HG03025 (cell line): ENCODE data around the gene TP53.

Experiments used
- ATAC-seq: cut with Tn5 transposase; IDR thresholded peaks from one replicate; pipeline ENCODE4 v1.9.1; 2021; ENCODE audit warnings: mild to moderate bottlenecking, moderate library complexity; ENCODE audit not compliant: unreplicated experiment, low FRiP score

Gene TP53

DNA sequence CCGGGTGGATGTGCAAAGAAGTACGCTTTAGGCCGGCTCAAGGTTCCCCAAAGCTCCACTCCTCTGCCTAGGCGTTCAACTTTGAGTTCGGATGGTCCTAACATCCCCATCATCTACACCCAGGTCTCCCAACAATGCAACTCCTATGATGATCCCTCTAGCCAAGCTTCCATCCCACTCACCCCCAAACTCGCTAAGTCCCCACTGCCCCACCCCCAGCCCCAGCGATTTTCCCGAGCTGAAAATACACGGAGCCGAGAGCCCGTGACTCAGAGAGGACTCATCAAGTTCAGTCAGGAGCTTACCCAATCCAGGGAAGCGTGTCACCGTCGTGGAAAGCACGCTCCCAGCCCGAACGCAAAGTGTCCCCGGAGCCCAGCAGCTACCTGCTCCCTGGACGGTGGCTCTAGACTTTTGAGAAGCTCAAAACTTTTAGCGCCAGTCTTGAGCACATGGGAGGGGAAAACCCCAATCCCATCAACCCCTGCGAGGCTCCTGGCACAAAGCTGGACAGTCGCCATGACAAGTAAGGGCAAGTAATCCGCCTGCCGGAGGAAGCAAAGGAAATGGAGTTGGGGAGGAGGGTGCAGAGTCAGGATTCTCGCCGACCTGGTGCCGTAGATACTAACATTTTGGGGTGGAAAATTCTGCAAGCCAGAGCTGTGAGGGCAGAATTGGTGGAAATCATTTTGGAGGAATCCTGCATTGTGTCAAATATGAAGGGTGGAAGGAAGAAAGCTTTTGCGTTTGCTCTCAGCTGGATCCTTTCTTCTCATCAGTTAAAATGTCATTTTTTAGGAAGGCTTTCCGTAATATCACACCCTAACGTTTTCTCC is at the start of gene TP53:
Gene TP53 (minus strand): TSS at position 419 of the 836 bp plus-strand sequence. CDS start 10,896 bp downstream, outside the sequence.
- ATAC-seq: no peak

DNA sequence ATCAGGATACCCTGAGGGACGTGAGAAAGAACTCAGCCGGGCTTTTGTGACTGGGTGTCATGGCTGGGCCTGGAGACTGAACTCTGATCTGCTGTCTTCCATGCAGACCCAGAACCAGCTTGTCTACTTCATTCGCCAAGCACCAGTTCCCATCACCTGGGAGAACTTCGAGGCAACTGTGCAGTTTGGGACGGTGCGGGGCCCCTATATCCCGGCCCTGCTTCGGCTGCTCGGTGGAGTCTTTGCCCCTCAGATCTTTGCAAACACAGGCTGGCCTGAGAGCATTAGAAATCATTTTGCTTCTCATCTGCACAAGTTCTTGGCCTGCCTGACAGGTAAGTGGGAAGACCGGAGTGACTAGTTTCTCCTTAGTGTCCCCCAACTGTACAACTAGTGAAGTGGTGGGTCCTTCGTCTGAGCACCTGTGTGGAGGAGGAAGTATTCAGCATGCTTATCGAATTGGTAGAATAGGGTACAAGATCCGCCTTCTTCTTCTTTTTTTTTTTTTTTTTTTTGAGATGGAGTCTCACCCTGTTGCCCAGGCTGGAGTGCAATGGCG is 45.8 kb upstream of the TP53 start:
- no peak for ATAC-seq

DNA sequence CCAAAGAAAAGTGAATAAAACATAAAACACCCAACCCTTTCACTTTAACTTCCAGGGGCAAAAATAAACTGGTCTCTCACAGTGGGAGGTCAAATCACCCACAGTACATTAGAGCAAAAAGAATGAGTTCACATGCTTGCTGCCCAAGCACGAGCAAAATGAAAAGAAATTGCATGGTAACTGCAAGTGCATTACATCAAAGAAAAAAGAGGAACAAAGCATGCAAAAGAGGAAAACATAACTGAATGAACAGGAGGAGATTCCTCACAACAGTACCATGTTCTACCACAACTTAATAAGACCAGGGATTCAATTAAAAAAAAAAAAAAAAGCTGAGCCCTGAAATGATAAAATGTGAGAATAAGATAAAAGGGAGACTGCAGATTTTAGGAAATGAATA is 42.5 kb upstream of the TP53 start:
- ATAC-seq: no peak

DNA sequence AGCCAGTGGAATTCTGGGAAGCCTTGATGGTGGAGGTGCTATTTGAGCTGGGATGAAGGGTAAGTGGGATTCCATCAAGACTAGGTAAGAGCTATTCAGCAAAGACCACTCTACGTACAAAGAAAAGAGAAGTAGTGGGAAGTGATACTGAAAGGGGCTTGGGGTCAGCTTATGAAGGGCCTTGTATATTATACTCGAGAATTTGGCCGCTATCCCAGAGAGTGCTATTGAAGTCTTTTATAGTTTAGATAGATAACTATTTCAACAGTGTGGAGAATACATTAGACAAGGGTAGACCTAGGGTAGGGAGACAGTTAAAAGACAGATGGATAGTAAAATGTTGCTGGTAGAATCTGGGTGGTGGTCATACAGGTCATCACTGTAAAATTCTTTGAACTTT is 40.6 kb upstream of the TP53 start:
- ATAC-seq: no peak

DNA sequence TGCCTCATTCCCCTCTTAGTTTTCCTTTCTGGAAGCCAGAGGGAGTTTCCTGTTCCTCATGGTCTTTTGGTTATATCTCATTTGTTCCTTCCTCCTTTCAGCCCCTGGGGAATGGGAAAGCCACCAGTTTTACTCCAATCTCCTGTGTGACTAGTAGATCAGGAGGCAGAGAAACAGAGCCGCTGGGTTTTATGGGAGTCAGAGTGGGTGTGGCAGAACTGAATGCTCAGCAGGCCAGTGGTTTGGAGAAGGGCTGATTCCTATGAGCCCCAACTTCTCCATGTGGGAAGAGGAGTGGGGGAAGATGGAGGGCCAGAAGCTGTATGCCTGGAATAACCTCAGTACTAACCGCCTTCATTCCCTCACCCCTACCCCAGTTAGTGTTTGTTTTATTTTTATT is 34.3 kb upstream of the TP53 start:
- ATAC-seq: no peak

DNA sequence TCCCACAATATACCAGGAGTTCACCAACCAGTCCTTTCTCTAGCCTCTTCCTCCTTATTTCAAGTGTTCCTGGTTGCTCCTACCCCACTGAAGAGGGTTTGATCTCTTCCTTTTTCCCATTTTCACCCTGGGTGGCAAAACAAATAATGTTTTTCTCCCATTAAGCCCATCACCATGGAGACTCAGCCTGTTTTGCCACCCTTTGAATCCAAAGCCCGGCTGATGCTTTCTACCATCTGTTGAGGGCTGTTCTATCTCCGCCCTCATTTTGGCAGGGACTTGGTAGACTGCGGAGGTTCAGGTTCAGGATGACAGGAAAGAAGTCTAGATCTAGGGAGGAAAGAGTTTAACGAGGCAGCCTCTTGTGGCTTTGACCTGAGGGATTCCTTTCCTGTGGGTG is 32.8 kb upstream of the TP53 start:
- ATAC-seq: no peak

DNA sequence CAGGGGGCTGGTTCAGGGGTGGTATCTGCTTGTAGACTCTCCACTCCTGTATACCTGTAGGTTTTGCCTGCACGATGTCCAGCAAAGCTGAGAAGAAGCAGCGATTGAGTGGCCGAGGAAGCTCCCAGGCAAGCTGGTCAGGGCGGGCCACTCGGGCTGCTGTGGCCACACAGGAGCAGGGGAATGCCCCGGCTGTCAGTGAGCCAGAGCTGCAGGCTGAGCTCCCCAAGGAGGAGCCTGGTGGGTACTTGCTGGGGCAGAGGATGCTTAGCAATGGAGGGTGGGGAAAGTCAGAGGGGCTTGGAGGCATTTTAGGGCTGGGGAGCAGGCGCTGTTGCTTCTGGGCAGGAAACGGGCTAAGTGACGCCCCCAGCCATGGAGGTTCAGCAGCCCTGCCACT is 32.4 kb upstream of the TP53 start:
- no peak for ATAC-seq

DNA sequence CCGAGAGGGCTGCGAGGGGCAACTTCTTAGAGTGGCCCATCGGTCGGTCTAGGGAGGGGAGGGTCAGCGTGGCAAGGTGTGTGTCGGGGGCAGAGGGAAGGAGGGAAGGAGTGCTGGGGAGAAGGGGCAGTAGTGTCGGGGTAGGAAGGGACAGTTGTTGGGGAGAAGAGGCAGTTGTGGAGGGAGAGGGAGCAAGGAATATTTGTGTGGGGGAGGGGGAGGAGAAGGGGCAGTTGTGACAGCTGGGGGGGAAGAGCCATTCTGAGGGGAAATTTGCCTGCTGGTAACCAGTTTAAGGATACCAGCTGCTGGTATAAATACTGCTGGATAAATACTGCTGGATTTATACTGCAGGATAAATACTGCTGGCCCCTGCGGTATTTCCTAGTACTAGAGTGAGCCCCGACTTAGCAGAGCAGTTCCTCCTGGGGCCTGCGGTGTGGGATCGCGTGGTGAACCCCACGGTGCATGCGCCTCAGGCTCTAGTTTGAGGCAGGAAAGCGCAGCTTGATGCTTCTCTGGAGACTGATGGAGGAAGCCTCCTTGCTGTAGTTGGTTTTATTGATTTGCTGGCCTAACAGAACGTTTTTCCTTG is 30.6 kb upstream of the TP53 start:
- no peak for ATAC-seq

DNA sequence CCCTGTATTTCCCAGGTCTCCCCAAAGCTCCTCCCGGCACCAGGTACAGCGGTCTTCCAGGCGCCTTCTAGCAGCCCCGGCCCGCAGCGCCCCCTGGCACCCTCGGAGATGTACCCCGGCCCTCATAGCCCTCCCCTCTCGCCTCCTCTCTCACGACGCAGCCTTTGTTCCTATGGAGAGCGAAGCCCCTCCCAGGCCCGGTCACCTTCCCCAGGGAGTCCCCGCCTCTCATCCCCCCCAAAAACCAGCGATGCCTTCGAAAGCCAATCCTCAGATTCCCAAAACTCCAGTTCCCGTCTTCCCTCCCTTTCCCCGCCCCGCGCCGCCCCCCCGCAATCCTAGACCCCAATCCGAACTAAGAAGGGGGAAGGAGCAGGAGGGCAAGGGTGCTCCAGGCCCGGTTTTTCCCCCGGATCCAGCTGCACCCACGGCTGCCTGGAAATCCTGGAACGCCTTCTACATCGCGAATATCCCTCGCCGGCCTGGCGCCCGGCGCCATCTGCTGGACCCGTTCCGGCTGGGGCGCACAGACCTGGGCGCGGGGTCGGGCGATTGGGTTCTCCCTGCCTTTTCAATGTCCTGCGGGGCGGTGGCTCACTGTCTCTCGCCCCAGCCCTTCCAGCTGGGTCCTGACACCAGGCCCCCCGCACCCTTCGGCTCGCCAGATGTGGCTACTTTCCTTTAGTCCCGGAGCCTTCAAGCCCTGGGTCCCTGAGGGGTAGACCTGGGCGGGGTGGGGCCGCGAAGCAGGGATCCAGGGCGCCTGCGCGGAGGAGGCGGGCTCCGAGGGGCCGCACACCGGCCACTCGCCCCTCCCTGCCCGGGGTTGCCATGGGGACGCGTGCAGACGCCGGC is 29.8 kb upstream of the TP53 start, which contains the start of gene DNAH2:
Gene DNAH2 (plus strand): TSS at position 844 of the 855 bp plus-strand sequence. CDS start 1,991 bp downstream, outside the sequence.
- no peak for ATAC-seq

DNA sequence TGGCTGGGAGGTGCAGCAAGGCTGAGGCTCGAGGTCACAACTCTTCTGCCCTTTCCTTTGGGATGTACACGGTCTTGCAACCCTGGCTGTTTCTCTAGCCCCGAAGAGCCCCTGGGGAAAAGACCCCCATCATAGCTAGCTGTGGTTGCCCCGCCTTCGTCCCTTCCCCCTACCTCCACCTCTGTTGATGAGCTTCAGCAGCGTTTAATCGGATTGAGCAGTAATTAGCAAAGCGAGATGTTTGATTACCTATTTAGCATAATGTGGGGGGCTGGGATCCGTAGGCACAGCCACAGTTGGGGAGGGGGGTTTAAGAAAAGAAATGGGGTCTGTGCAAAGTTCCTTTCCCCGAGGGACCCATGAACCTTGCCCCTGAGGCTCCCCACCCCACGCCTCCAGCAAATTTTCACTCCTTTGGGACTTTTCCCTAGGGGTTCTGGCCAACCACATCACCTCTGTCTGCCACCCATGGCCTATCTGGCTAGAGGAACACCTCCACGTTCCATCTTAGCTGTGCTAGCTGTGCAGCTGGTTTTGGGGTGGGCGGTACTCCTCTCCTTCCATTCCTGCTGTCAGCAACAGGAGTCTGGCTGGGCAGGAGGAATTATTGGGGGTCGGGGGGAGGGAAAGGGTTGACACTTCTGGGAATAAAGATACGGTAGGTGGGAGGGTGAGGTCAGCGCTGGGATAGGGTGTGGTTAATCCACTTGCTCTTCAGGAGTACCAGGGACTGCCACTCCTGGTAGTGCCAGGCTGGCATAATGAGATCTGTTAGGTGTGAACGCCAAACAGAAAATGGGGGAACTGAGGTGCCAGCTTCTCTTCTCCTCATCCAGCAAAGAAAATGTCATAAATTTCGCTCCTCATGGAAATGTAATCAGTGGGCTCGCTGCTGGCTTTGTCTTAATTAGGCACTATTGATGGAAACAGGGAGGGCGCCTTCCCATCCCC is 28.9 kb upstream of the TP53 start:
- ATAC-seq: no peak

DNA sequence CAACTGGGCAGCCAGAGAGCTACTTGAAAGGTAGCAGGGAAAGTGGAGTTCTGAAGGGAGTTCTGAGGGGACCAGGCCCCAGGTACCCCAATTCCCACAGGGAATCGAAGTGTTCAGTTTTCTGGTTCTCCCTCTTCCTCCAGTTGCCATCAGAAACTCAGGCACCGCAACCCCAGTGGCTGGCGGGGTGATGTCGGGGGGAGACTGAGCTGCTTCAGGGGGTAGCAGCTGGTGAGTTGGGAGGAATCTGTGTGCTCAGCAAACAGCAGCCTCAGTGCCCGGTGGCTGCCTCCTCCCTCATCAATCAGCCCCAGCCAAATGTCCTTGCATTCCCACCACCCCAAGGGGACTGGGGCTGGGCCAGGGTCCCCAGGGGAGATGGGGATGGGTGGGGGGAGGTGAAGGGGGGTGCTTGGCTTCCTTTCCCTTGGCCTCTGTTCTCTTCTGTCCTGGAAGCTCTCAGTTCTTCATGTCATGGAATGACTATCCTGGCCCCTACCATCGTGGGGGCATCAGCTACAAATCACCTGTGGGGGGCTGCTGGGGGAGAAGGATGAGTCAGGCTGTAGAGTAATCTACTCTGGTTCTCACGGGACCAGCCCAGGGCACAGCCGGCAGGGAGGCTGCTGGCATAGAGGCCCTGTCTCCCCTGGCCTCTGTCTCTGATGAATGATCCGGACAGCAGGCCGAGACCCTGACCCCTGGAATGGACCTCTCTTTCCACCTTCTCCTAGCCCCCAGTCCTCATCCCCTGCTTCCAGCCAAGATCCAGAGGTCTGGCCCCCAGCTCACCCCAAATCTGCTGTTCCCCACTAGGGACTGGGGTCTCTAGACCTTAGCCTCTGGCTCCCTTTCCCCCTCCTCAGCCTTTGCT is 27.7 kb upstream of the TP53 start:
- ATAC-seq: no peak

DNA sequence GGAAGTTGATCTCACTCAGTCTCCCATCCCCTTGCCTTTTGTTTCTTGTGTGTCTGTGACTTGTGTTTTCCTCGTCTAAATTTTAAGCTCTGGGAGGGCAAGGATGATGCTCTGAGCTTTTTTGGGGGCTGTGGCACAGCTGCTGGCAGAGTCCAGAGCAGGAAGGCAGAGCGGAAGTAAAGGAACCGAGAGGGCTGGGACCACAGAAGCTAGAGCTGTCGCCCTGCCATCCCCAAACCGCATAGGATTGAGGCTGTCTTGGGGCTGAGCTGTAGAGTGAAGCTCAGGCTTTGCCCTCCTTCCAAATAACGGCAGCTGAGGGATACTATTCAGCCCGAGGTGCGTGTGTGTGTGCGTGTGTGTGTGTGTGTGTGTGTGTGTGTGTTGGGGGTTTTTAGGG is 26.5 kb upstream of the TP53 start:
- ATAC-seq: no peak

DNA sequence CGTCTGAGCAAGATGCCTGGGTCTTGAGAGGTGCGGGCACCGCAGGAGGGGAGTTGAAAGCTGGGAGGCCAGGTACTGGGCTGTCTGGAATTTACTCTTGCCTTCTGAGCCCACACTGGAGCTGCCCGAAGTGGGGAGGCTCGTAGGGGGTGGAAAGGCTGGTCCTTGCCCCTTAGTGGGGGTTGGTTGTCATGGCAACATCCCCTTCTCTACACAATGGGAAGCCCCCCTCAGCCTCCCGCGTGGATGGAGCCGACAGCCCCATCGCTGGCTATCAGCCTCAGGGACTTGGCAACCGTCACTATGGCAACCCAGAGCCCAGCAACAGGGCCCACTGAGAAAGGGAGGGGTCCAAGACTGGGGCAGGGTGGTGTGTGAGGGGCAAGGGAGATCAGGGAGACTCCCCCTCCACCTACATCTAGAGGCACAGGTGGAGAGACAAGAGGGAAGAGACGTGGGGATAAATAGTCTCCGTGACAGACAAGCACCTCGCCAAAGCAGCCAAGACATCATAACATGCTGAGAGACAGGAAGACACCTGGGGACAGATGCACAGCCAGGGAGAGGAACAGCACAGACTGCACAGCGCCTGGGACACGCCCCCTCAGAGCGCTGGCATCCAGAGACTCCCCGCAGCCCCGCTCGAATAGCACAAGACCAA is 25.0 kb upstream of the TP53 start:
- ATAC-seq: no peak

DNA sequence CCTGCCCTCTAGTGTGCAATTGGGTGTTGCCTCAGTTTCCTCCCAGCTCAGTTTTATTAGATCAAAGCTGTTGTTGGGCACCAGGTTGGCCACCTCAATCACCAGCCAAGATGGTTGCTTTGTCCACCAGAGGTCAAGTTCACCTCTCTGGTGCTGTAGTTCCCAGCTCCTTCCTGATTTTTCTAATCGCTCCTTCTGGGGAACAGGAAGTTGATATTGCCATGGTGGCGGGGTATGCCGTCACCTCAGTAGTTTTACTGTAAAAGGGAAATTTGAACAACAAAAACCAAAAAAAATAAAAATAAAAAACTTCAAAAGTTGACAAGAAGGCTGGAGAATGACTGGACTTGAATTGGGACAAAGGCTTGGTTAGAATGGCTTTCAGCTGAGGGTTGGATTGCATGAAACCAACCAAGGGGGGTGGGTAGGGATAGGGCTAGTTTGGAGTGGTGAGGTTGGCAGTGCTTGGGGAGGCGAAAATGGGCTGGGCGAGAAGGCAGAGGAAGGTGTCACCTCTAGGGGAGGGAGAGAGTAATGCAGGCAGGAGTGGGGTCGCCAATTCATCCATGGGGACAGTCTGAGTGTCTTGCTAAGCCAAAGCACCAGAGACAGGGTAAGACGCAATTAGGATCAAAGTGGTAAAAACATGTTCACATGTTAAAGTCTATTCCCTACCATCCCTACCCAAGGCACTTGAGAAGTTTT is 23.9 kb upstream of the TP53 start:
- ATAC-seq: no peak

DNA sequence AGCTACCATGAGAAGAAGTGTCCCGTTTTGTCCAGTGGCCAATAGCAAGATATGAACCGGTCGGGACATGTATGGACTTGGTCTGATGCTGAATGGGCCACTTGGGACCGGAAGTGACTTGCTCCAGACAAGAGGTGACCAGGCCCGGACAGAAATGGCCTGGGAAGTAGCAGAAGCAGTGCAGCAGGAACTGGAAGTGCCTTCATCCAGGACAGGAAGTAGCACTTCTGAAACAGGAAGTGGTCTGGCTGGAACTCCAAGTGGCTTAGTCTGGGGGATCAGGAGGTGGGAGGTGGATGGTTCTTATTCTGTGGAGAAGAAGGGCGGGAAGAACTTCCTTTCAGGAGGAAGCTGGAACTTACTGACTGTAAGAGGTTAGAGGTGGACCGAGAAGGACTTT is 23.0 kb upstream of the TP53 start:
- ATAC-seq: no peak

DNA sequence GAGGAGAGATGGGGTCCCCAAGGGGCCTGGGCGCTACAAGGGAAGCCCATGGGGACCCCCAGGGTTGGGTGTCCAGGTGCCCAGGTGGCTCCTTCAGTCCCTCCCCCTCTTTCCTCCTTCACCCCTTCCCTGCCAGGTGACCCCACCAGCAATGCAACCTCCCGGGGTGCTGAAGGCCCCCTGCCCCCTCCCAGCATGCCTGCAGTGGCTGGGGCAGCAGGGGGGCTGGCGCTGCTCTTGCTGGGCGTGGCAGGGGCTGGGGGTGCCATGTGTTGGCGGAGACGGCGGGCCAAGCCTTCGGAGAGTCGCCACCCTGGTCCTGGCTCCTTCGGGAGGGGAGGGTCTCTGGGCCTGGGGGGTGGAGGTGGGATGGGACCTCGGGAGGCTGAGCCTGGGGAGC is 21.7 kb upstream of the TP53 start:
- no peak for ATAC-seq

DNA sequence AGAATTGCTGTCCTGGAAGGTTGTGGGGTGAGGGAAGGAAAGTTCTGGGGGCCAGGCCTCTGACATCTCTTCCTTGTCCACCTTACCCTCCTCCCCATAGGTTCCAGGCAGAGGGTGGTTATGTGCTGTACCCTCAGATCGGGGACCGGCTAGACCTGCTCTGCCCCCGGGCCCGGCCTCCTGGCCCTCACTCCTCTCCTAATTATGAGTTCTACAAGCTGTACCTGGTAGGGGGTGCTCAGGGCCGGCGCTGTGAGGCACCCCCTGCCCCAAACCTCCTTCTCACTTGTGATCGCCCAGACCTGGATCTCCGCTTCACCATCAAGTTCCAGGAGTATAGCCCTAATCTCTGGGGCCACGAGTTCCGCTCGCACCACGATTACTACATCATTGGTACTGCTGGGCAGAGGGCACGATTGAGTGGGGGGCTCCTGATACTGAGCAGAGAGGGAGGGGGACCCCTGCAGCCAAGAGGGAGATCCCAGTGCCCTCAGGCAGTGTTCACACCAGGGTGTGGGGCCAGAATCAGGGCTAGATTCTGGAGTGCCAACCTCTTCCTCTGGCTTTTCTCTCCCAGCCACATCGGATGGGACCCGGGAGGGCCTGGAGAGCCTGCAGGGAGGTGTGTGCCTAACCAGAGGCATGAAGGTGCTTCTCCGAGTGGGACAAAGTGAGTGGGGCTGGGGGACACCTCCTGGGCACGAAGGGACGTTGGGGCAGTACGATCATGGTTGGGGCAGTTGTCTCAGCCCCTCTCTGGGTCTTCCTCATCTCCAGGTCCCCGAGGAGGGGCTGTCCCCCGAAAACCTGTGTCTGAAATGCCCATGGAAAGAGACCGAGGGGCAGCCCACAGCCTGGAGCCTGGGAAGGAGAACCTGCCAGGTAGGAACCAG is 20.8 kb upstream of the TP53 start:
- no peak for ATAC-seq
